SU-DHL-6 (cell line): ENCODE measurements around the gene GRK3.

Source experiments
- H2AFZ ChIP-seq: fragments of 200-600 bp; sonication (generic); 2 replicates; pipeline ENCODE4 v1.6.1; 2014; ENCODE audit warnings: low read depth, mild to moderate bottlenecking, moderate library complexity, mixed read lengths, antibody characterized with exemption, low read length; ENCODE audit not compliant: severe bottlenecking
- H3F3A ChIP-seq: fragments of 200-600 bp; shearing (Covaris generic); 2 replicates; pipeline ENCODE4 v1.6.0; 2016; ENCODE audit warnings: antibody characterized with exemption, mild to moderate bottlenecking; ENCODE audit not compliant: insufficient read depth
- H3K27ac ChIP-seq: fragments of 200-600 bp; sonication (generic); 2 replicates; pipeline ENCODE4 v1.5.1; 2016; ENCODE audit warnings: low read depth, mild to moderate bottlenecking, low read length, moderate library complexity, mixed read lengths
- H3K27me3 ChIP-seq: fragments of 200-600 bp; sonication (generic), shearing (Covaris generic); 2 replicates; pipeline ENCODE4 v1.6.0; 2014; ENCODE audit warnings: mild to moderate bottlenecking, low read length
- H3K36me3 ChIP-seq: fragments of 200-600 bp; sonication (generic); 2 replicates; pipeline ENCODE4 v1.6.1; 2014; ENCODE audit warnings: mild to moderate bottlenecking, low read length, mixed read lengths
- H3K4me2 ChIP-seq: fragments of 300-600, 200-600 bp; shearing (Covaris generic), sonication (generic); 2 replicates; pipeline ENCODE4 v1.6.0; 2014; ENCODE audit warnings: low read length, low read depth, mild to moderate bottlenecking; ENCODE audit not compliant: poor library complexity, severe bottlenecking
- H3K4me3 ChIP-seq: fragments of 200-600 bp; sonication (generic); 2 replicates; pipeline ENCODE4 v1.5.1; 2014; ENCODE audit warnings: antibody characterized with exemption, low read length, mild to moderate bottlenecking, mixed read lengths; ENCODE audit not compliant: insufficient read depth, poor library complexity, severe bottlenecking
- H3K79me2 ChIP-seq: fragments of 200-600 bp; sonication (generic); 2 replicates; pipeline ENCODE4 v1.6.1; 2014; ENCODE audit warnings: mild to moderate bottlenecking, low read length, moderate library complexity; ENCODE audit not compliant: insufficient read depth
- H3K9ac ChIP-seq: fragments of 200-600 bp; sonication (generic); 2 replicates; pipeline ENCODE4 v1.7.0; 2014; ENCODE audit warnings: mild to moderate bottlenecking, low read length
- H3K9me2 ChIP-seq: fragments of 200-600 bp; sonication (generic); replicated peaks from 2 replicates; pipeline ENCODE4 v1.6.1; 2014; ENCODE audit warnings: low read length; ENCODE audit not compliant: insufficient read depth
- H3K9me3 ChIP-seq: fragments of 200-600 bp; sonication (generic); 2 replicates; pipeline ENCODE4 v1.6.1; 2014; ENCODE audit warnings: low read length, mixed read lengths; ENCODE audit not compliant: insufficient read depth
- H4K20me1 ChIP-seq: fragments of 200-600 bp; sonication (generic); 2 replicates; pipeline ENCODE4 v1.6.1; 2014; ENCODE audit warnings: low read depth, mild to moderate bottlenecking, antibody characterized with exemption, low read length, moderate library complexity, mixed read lengths
- CTCF ChIP-seq: fragments of 200-600 bp; sonication (generic); IDR thresholded peaks from one replicate; pipeline ENCODE4 v1.5.1; 2017; ENCODE audit warnings: antibody characterized with exemption, mild to moderate bottlenecking, low read length, moderate library complexity; ENCODE audit not compliant: insufficient read depth, poor library complexity, severe bottlenecking
- EZH2phosphoT487 ChIP-seq: fragments of 200-600 bp; sonication (generic), shearing (Covaris generic); conservative IDR thresholded peaks from 2 replicates; pipeline ENCODE4 v1.6.1; 2018; ENCODE audit warnings: mild to moderate bottlenecking, antibody characterized with exemption, low read length, moderate library complexity, mixed read lengths

Gene GRK3

GRCh38 chr22:25692397-25693267 lies 128.2 kb downstream of the GRK3 start:
- H3K4me2 ChIP-seq = no peak overlapping the region
- no peaks in the 10 kb centered on the region for H3K79me2 ChIP-seq
- no peak overlapping the region for H3K9ac ChIP-seq
- no peak overlapping the region for H2AFZ ChIP-seq
- H3K27me3 ChIP-seq = no peaks in the 10 kb centered on the region
- H3K36me3 ChIP-seq = no peaks in the 10 kb centered on the region
- no peak overlapping the region for H3K4me3 ChIP-seq
- TF ChIP-seq CTCF = no peak
- TF ChIP-seq EZH2phosphoT487 = no peak
- no peaks in the 10 kb centered on the region for H3F3A ChIP-seq
- no peaks in the 10 kb centered on the region for H3K9me2 ChIP-seq
- H4K20me1 ChIP-seq = no peaks in the 10 kb centered on the region
- no peaks in the 10 kb centered on the region for H3K9me3 ChIP-seq
- H3K27ac ChIP-seq = no peak overlapping the region

- Histone ChIP-seq H3K9ac (no peak overlapping the region), H3K36me3 (no peaks in the 10 kb centered on the region), H3K9me2 (no peaks in the 10 kb centered on the region), H3K9me3 (no peaks in the 10 kb centered on the region), H3K4me2 (no peak overlapping the region), H3F3A (no peaks in the 10 kb centered on the region), H3K27ac (no peak overlapping the region), H3K79me2 (no peaks in the 10 kb centered on the region), H2AFZ (no peak overlapping the region), H4K20me1 (no peaks in the 10 kb centered on the region), H3K4me3 (no peak overlapping the region), H3K27me3 (no peaks in the 10 kb centered on the region)
- TF ChIP-seq CTCF (no peak), EZH2phosphoT487 (no peak)
These were observed 128.7 kb downstream of the GRK3 start for GRCh38 chr22:25693268-25693565.

GRCh38 chr22:25694196-25694907 lies 129.9 kb downstream of the GRK3 start:
- Histone ChIP-seq H3K36me3 (no peaks in the 10 kb centered on the region), H4K20me1 (no peaks in the 10 kb centered on the region), H3K27ac (no peak overlapping the region), H2AFZ (no peak overlapping the region), H3F3A (no peaks in the 10 kb centered on the region), H3K79me2 (no peaks in the 10 kb centered on the region), H3K27me3 (no peaks in the 10 kb centered on the region), H3K4me3 (no peak overlapping the region), H3K9me3 (no peaks in the 10 kb centered on the region), H3K9me2 (no peaks in the 10 kb centered on the region), H3K4me2 (no peak overlapping the region), H3K9ac (no peak overlapping the region)
- TF ChIP-seq EZH2phosphoT487 = no peak
- no peak for TF ChIP-seq CTCF
